GM21447 (cell line): ENCODE measurements around the gene BPIFA2.

Source experiments
- ATAC-seq: cut with Tn5 transposase; IDR thresholded peaks from one replicate; pipeline ENCODE4 v1.9.1; 2021; ENCODE audit not compliant: unreplicated experiment

BPIFA2 gene

GRCh38 chr20:33191955-33192354, 24.0 kb downstream of the BPIFA2 start:
- ATAC-seq = no peak

- no peak for ATAC-seq
These were observed 25.0 kb downstream of the BPIFA2 start for GRCh38 chr20:33192912-33193501.

GRCh38 chr20:33199026-33199425, 31.1 kb downstream of the BPIFA2 start:
- ATAC-seq = no peak

GRCh38 chr20:33202451-33202850, 34.5 kb downstream of the BPIFA2 start:
- no peak for ATAC-seq

- no peak for ATAC-seq
These were observed 35.5 kb downstream of the BPIFA2 start for GRCh38 chr20:33203444-33203843.

GRCh38 chr20:33209789-33210188, 41.8 kb downstream of the BPIFA2 start:
- no peak for ATAC-seq

GRCh38 chr20:33210371-33210770, 42.4 kb downstream of the BPIFA2 start:
- ATAC-seq = no peak

GRCh38 chr20:33211817-33212424, 44.0 kb downstream of the BPIFA2 start:
- no peak for ATAC-seq

GRCh38 chr20:33217052-33217451, 49.1 kb downstream of the BPIFA2 start, which contains the start of gene BPIFA3:
Gene BPIFA3, plus strand, starts transcription at chr20:33217352. Its CDS starts 185 bp downstream, at chr20:33217537.
- no peak for ATAC-seq

- no peak for ATAC-seq
These were observed 56.4 kb downstream of the BPIFA2 start for GRCh38 chr20:33224399-33224798.

- no peak for ATAC-seq
These were observed 61.9 kb downstream of the BPIFA2 start for GRCh38 chr20:33229843-33230242.
